GM18858 (cell line): ENCODE data around the gene ECE2.
A peak's percentile ranks its signal among the peaks of the same experiment; 100 is the strongest.
"Not testable (repeated sequence)": the region's sequence is repeated elsewhere in the genome, so short reads cannot be mapped to it uniquely, and the experiment has no call there.

ENCODE experiments used
- ATAC-seq: cut with Tn5 transposase; IDR thresholded peaks from one replicate; pipeline ENCODE4 v1.9.1; 2021; ENCODE audit not compliant: unreplicated experiment

The ECE2 gene

DNA sequence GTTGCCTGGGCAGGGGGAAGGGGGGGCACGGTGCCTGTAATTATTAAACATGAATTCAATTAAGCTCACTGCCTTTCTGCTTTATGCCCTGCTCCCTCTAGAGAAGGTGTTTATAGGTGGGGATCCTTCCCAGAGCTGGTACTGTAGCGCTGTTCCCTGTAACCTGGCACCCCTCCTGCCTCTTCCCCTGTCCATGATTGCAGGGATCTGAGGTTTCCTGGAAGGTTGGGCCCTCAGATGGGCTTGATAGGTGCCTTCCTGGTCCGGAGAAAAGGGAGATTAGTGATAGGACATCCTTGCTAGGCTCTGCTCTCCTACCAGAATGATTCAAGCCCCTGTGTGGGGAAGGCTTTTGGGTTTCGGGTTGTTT lies 59.5 kb downstream of the ECE2 start:
- ATAC-seq = peak; percentile 18

DNA sequence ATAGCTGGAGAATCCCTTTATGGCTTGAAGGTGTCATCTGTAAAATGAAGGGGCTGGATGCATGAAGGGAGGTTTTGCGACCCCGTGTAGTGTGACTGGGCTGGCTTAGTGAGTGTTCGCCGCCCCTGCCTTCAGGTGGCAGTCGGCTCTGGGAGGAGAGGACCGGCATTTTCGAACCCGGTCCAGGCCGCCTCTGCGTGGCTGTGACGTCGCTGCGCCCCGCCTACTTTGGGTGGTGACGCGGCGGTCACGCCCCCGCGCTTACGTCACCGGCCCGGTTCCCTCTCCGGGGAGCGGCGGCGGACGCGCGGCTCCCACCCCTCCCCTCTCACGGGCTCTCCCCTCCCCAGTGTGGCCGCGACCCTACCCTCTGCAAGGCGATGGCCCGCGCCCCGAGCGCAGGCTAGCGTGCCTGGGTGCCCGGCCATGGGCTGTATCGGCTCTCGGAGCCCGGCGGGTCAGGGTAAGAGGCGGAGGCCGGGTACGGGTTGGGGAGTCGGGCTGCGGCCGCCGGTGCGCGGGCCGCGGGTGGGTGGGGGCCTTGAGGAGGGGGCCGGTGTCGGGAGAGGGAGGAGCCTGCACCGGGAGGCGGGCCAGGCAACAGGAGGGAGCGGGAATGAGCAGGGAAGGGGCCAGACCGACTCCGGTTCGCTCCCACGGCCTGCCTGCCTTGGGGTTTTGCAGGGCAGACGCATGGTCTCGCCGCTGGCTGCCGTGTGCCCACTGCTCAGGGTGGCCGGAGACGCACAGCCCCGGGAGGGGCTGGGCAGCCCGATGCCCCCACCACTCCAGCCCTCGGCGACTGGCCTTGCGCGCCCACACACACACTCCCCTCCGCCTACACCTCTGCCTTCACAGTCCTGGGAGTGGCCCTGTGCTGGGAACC lies 60.1 kb downstream of the ECE2 start:
- ATAC-seq = peak; percentile 61

DNA sequence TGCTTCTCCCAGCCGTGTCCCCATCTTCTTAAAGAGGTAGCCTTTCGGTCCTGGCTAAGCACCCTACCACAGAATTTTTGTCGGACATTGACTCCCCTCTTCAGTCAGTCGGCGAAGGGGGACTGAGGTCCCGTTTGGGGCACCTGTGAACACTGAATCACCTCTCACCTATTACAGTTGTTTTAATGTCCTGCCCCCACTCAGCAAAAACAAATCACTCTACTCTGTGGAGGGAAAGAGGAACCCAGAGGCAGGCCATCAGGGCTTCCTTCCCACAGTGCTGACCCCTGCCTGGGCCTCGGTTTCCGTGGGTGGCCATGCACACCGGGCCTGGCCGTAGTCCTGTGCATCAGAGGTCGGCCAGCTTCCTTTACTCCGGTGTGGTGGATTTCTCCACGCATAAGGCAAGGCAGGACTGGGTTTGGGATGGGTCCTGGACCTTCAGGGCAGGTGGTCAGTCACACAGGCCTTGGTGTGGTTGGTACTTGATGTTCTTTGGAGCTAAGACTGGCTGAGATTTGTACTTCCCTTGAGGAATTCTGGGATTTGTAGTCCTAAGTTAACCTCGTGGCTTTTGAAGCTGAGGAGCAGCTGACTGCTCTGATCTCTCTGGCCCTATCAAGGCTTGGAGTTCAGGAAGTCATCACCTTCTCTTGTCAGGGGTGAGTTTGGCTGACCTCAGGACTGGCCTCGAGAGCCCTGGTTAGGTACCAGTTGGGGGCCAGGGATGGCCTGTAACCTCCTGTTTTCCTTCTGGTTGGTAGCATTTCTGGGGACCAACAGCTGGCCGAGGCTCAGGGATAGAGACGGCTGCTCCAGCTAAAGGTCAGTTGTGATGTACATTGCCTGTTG lies 61.0 kb downstream of the ECE2 start:
- no peak for ATAC-seq

DNA sequence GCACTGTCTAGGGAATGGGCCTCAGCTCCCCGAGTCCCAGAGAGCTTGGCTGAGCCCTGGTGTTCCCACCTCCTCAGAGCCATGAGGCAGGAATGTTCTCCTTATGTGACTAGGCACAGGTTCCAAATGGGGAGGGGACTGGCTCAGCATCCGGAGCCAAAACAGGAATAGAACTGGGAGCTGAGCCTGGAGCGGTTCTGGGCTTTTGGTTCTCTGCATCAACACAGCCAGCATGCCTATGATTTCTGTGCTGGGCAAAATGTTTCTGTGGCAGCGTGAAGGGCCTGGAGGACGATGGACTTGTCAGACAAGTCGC lies 61.5 kb downstream of the ECE2 start, which contains the start of gene FAM131A:
TSS of gene FAM131A (plus strand) at position 202 of the 316 bp plus-strand sequence. CDS start at position 233, 31 bp downstream.
- no peak for ATAC-seq

DNA sequence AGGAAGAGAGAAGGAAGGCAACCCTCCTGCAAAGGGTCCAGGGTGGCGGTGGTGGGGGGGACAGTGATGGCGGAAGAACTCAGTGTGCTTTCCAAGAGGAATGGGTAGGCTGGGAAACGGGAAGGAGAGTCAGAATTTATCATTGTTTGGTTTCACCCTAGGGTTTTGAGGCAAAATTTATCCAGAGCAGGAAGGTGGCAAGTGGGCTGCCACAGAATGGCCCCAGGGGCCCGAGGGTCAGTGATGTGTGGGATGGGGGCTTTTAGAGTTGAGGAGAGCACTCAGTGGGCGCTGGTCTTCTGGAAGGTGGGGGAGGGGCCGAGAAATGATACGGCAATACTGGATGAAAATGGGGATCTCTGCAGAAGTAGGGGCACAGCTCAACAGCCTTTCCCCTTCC lies 62.2 kb downstream of the ECE2 start:
- no peak for ATAC-seq

DNA sequence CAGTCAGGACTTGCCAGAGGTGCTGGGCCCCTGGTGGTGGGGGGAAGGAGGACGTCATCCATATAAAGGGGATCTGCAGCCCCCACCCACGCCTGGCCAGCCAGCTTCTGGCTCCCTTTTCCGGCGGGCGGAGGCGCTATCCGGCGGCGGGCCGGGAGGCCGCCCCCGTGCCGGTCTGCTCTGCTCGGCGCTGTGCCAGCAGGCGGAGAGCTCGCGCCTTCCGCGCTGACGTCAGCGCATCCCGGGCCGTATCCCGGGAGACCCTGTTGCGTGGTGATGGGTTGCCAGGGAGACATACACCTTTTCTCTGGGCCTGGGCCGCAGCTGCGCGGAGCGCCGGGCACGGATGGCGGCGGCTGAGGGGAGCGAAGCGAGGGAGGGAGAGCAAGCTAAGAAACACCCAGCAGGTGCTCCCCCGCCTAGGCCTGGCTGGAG lies 62.7 kb downstream of the ECE2 start:
- ATAC-seq = no peak

DNA sequence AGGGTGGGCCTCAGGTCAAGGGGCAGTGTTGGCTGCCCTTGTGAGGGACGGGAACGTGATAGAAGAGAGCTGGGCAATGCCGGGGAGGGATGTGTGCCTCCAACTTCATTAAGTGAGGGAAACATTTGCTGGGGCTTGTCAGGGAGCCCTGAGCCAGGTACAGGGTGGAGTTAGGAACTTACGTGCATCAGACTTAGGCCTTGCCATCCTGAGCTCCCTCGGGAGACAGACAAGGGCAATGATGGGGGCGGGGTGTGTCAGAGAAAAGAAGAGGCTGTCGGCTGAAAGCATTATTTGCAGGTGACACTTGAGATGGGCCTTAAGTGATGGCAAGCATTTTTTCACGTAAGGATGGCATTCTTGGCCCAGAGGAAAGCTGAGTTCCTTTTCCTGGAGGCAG lies 63.2 kb downstream of the ECE2 start:
- ATAC-seq = no peak

DNA sequence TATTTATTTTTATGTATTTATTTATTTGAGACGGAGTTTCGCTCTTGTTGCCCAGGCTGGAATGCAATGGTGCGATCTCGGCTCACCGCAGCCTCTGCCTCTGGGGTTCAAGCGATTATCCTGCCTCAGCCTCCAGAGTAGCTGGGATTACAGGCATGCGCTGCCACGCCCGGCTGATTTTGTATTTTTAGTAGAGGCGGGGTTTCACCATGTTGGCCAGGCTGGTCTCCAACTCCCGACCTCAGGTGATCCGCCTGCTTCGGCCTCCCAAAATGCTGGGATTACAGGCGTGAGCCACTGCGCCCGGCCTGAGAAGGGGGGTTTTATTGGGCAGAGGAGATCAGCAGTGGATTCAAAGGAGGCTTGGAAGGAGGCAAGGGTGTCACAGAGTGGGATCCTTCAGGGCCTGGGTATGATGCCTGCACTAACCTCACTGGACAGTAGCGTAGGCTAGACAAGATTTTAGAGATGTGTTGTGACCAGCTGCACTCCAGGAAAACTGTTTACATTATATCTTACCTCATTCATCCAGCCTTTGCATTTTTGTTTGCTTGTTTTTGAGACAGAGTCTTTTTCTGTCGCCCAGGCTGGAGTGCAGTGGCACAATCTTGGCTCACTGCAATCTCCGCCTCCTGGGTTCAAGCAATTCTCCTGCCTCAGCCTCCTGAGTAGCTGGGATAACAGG lies 63.8 kb downstream of the ECE2 start:
- not testable (repeated sequence) for ATAC-seq

DNA sequence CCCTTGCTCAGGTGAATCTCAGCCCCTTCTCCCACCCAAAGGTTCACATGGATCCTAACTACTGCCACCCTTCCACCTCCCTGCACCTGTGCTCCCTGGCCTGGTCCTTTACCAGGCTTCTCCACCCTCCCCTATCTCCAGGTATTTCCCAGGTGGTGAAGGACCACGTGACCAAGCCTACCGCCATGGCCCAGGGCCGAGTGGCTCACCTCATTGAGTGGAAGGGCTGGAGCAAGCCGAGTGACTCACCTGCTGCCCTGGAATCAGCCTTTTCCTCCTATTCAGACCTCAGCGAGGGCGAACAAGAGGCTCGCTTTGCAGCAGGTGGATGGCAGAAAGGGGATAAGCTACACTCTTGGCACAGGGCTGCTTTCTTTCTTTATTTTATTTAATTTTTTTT lies 66.1 kb downstream of the ECE2 start:
- no peak for ATAC-seq
